Parathyroid adenoma (tissue), 2 donors: ENCODE data around the gene RASSF1.

Experiments
- H2AFZ ChIP-seq: fragments of 300-600 bp; sonication (generic); one replicate; pipeline ENCODE4 v1.7.0; 2017; ENCODE audit warnings: antibody characterized with exemption, mild to moderate bottlenecking
- H3K27ac ChIP-seq: fragments of 300-600 bp; sonication (generic); one replicate; pipeline ENCODE4 v1.7.0; 2017
- H3K27me3 ChIP-seq: fragments of 300-600 bp; sonication (generic); one replicate; pipeline ENCODE4 v1.7.0; 2017; ENCODE audit warnings: low read length; ENCODE audit not compliant: control insufficient read depth, insufficient read depth
- H3K36me3 ChIP-seq: fragments of 300-600 bp; sonication (generic); one replicate; pipeline ENCODE4 v1.7.0; 2017; ENCODE audit warnings: low read length; ENCODE audit not compliant: control insufficient read depth, insufficient read depth
- H3K4me1 ChIP-seq: fragments of 300-600 bp; sonication (generic); one replicate; pipeline ENCODE4 v1.7.0; 2017; ENCODE audit warnings: control low read depth
- H3K4me2 ChIP-seq: fragments of 300-600 bp; sonication (generic); one replicate; pipeline ENCODE4 v1.7.0; 2017; ENCODE audit warnings: low read length
- H3K4me3 ChIP-seq: fragments of 300-600 bp; sonication (generic); one replicate; pipeline ENCODE4 v1.7.0; 2017; ENCODE audit warnings: low read depth, low read length
- H3K79me2 ChIP-seq: fragments of 300-600 bp; sonication (generic); one replicate; pipeline ENCODE4 v1.7.0; 2017; ENCODE audit warnings: control low read depth
- H3K9ac ChIP-seq: fragments of 300-600 bp; sonication (generic); one replicate; pipeline ENCODE4 v1.7.0; 2017; ENCODE audit warnings: mild to moderate bottlenecking
- H3K9me3 ChIP-seq: fragments of 300-600 bp; sonication (generic); one replicate; pipeline ENCODE4 v1.7.0; 2017; ENCODE audit warnings: low read length; ENCODE audit not compliant: control insufficient read depth
- CTCF ChIP-seq: fragments of 300-600 bp; sonication (generic); IDR thresholded peaks from one replicate; pipeline ENCODE4 v1.7.0; 2017; ENCODE audit warnings: antibody characterized with exemption, mild to moderate bottlenecking
- donor health status: primary hyperparathyroidism.

The RASSF1 gene

GRCh38 chr3:50378757-50379156, 38.1 kb upstream of the RASSF1 start:
- H3K4me3 ChIP-seq: no peak overlapping the region
- H3K9me3 ChIP-seq: no peaks in the 10 kb centered on the region
- no peak overlapping the region for H2AFZ ChIP-seq
- no peaks in the 10 kb centered on the region for H3K27me3 ChIP-seq
- no peak overlapping the region for H3K4me2 ChIP-seq
- no peaks in the 10 kb centered on the region for H3K36me3 ChIP-seq
- no peaks in the 10 kb centered on the region for H3K4me1 ChIP-seq
- no peaks in the 10 kb centered on the region for H3K79me2 ChIP-seq
- no peak overlapping the region for H3K27ac ChIP-seq
- TF ChIP-seq CTCF: no peak
- no peak overlapping the region for H3K9ac ChIP-seq

- Histone ChIP-seq H3K79me2 (no peaks in the 10 kb centered on the region), H2AFZ (no peak overlapping the region), H3K9me3 (no peaks in the 10 kb centered on the region), H3K4me1 (no peaks in the 10 kb centered on the region), H3K4me3 (no peak overlapping the region), H3K9ac (no peak overlapping the region), H3K27ac (no peak overlapping the region), H3K27me3 (no peaks in the 10 kb centered on the region), H3K36me3 (no peaks in the 10 kb centered on the region), H3K4me2 (no peak overlapping the region)
- TF ChIP-seq CTCF: no peak
Measured at GRCh38 chr3:50378024-50378423, 37.4 kb upstream of the RASSF1 start.

- Histone ChIP-seq H3K4me1 (no peaks in the 10 kb centered on the region), H3K9me3 (no peaks in the 10 kb centered on the region), H3K4me2 (no peak overlapping the region), H3K27me3 (no peaks in the 10 kb centered on the region), H3K9ac (no peak overlapping the region), H3K79me2 (no peaks in the 10 kb centered on the region), H2AFZ (no peak overlapping the region), H3K4me3 (no peak overlapping the region), H3K36me3 (no peaks in the 10 kb centered on the region), H3K27ac (no peak overlapping the region)
- TF ChIP-seq CTCF: no peak
Measured at GRCh38 chr3:50375258-50375931, 34.8 kb upstream of the RASSF1 start.

GRCh38 chr3:50374363-50375257, 34.0 kb upstream of the RASSF1 start:
- Histone ChIP-seq H3K4me3 (no peak overlapping the region), H3K36me3 (no peaks in the 10 kb centered on the region), H3K4me2 (no peak overlapping the region), H3K79me2 (no peaks in the 10 kb centered on the region), H3K27ac (no peak overlapping the region), H3K9ac (no peak overlapping the region), H3K27me3 (no peaks in the 10 kb centered on the region), H3K4me1 (no peaks in the 10 kb centered on the region), H3K9me3 (no peaks in the 10 kb centered on the region), H2AFZ (no peak overlapping the region)
- TF ChIP-seq CTCF: no peak
